ENCODE results near the gene PBRM1. TPM values are rescaled to one million over a fixed set of nuclear protein-coding genes. Genes with fewer than 3 reads are reported as not detected.

Gene PBRM1
- total and polyA plus RNA-seq, 2 of the 8 experiments (the other 6 are each of a cell fraction or from before 2014, with no cell fraction given), result 19.3 to 65.8 TPM

DNA sequence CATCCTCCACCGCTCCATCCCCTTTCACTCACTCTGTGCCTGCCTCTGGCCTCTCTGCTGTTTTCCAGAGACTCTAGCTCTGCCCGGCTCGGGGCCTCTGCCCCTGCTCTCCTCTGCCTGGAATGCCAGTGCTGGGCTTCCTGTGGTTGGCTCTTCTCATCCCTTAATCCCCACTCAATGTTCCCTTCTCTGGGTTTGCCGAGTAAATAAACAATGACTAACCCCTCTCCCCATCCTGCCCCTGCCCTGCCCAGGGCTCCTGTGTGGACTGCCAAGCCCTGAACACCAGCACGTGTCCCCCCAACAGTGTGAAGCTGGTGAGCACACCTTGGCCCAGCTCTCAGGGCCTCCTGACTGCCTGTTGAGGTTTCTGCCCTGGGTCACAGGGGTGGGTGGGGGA is 178.4 kb downstream of the PBRM1 start:
- Histone ChIP-seq H3K4me2 (ENCODE audit: insufficient read depth in 1 of 2, low read depth in 2 of 2, low read length in 2 of 2) (no peak overlapping the region), H3K4ac (replicated peaks; ENCODE audit: insufficient read length, low read depth, low read length) (no peak overlapping the region), H3K27me3 (replicated peaks in 1 of 4; ENCODE audit: control insufficient read depth in 3 of 4, extremely low read depth in 1 of 4, insufficient read depth in 3 of 4, low read length in 3 of 4) (no peaks in the 10 kb centered on the region), H3K4me3 (ENCODE audit: extremely low read depth in 1 of 4, insufficient read depth in 2 of 4, low read depth in 3 of 4, low read length in 4 of 4) (no peak overlapping the region), H3K23me2 (ENCODE audit: low read depth, low read length) (no peaks in the 10 kb centered on the region), H4K20me1 (replicated peaks in 1 of 2; ENCODE audit: control insufficient read depth in 1 of 2, insufficient read depth in 2 of 2, low read length in 2 of 2) (no peaks in the 10 kb centered on the region), H3K56ac (replicated peaks; ENCODE audit: insufficient read length, low read depth, low read length) (no peak overlapping the region), H2AK5ac (ENCODE audit: low read depth, low read length) (no peak overlapping the region), H3K27ac (ENCODE audit: low read depth, low read length) (no peak overlapping the region), H3K9ac (replicated peaks in 1 of 4; ENCODE audit: extremely low read depth in 1 of 4, low read depth in 3 of 4, low read length in 3 of 4) (no peak overlapping the region), H3K36me3 (ENCODE audit: control insufficient read depth in 2 of 4, insufficient read depth in 4 of 4, low read length in 3 of 4) (no peaks in the 10 kb centered on the region), H4K91ac (replicated peaks; ENCODE audit: insufficient read length, low read length) (no peak overlapping the region), H2BK20ac (ENCODE audit: low read length) (no peak overlapping the region), H3K18ac (ENCODE audit: extremely low read depth, low read length) (no peak overlapping the region), H2BK120ac (replicated peaks; ENCODE audit: low read depth, low read length) (no peak overlapping the region), H3K4me1 (replicated peaks in 1 of 4; ENCODE audit: control insufficient read depth in 3 of 4, insufficient read depth in 4 of 4, low read length in 3 of 4) (peaks cover 0 to 9% (median 5%) of the 10 kb centered on the region in 4 experiments; a peak in 4 of 7 replicates), H4K5ac (ENCODE audit: insufficient read length, low read depth, low read length) (no peak overlapping the region), H3K79me2 (ENCODE audit: control insufficient read depth in 1 of 2, insufficient read depth in 2 of 2, low read length in 2 of 2) (no peaks in the 10 kb centered on the region), H4K8ac (ENCODE audit: extremely low read depth, insufficient read depth, low read length) (0 out of 2 replicates have a peak overlapping the region, but pooled peaks have one; percentile 45), H3K23ac (ENCODE audit: insufficient read length) (no peak overlapping the region), H2AFZ (ENCODE audit: low read length) (no peak overlapping the region), H3K79me1 (ENCODE audit: low read depth, low read length) (no peaks in the 10 kb centered on the region), H2BK12ac (ENCODE audit: low read depth, low read length) (no peak overlapping the region), H3K14ac (ENCODE audit: insufficient read length) (no peak overlapping the region), H2BK5ac (ENCODE audit: low read depth, low read length) (no peak overlapping the region), H3K9me3 (ENCODE audit: insufficient read depth in 2 of 2, low read depth in 1 of 2, low read length in 1 of 2) (no peaks in the 10 kb centered on the region), H2BK15ac (ENCODE audit: low read length) (no peak overlapping the region)
- 80% methylated on average over 5 of the region's 5 CpGs; no CpG with 5 or more reads in 1 of the 2 experiments for WGBS, 2 experiments (ENCODE audit: extremely low coverage in 1 of 2, insufficient coverage in 1 of 2, insufficient read length in 1 of 2, insufficient replicate concordance in 2 of 2, low coverage in 1 of 2, low lambda C conversion rate in 2 of 2, missing lambda C conversion rate in 1 of 2)
- DNase-seq (ENCODE audit: low read depth in 1 of 2, low spot score in 2 of 2) (no peak), FAIRE-seq (no peak)
- POLR2A ChIA-PET (ENCODE audit: partially characterized antibody), result no interaction called here
- CTCF ChIA-PET (ENCODE audit: partially characterized antibody), result no interaction called here
- TF ChIP-seq RFX5 (IDR thresholded peaks at IDR 0.05; ENCODE audit: borderline replicate concordance, low read depth, low read length) (no peak), TAF7 (optimal IDR thresholded peaks at IDR 0.05; ENCODE audit: borderline replicate concordance, low read depth, low read length) (no peak), TBP (IDR thresholded peaks at IDR 0.05; ENCODE audit: low read depth, low read length) (no peak), POLR2A (IDR thresholded peaks at IDR 0.05; ENCODE audit: control extremely low read depth in 1 of 2, low read depth in 2 of 2, low read length in 2 of 2) (no peak), GTF2F1 (IDR thresholded peaks at IDR 0.05; ENCODE audit: borderline replicate concordance, low read depth, low read length) (no peak), RBBP5 (IDR thresholded peaks at IDR 0.05; ENCODE audit: borderline replicate concordance, low read depth, low read length) (no peak), MAFK (IDR thresholded peaks at IDR 0.05; ENCODE audit: low read depth, low read length) (no peak), CEBPB (IDR thresholded peaks at IDR 0.05; ENCODE audit: low read depth, low read length) (no peak), RNF2 (IDR thresholded peaks at IDR 0.05; ENCODE audit: borderline replicate concordance, low read depth, low read length, missing control alignments, poor library complexity, severe bottlenecking) (no peak), HDAC2 (IDR thresholded peaks at IDR 0.05; ENCODE audit: borderline replicate concordance in 1 of 2, low read depth in 2 of 2, low read length in 2 of 2) (no peak)
- TF ChIP-seq, protein P1, sequence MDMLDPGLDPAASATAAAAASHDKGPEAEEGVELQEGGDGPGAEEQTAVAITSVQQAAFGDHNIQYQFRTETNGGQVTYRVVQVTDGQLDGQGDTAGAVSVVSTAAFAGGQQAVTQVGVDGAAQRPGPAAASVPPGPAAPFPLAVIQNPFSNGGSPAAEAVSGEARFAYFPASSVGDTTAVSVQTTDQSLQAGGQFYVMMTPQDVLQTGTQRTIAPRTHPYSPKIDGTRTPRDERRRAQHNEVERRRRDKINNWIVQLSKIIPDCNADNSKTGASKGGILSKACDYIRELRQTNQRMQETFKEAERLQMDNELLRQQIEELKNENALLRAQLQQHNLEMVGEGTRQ (IDR thresholded peaks at IDR 0.05; ENCODE audit: low read length), result no peak

Data from H1 (cell line).